H1 (cell line): ENCODE measurements around the gene TEAD3. TPM values are rescaled to one million over a fixed set of nuclear protein-coding genes. Genes with fewer than 3 reads are reported as not detected.

Experiments
- CTCF ChIA-PET: fragments of 300-600 bp; sonication (Branson Sonifier 250); formaldehyde crosslinking; loops from one replicate; lab custom pipeline; 2021; ENCODE audit not compliant: partially characterized antibody; lab: Charles Lee
- POLR2A ChIA-PET: fragments of 300-600 bp; sonication (Branson Sonifier 250); formaldehyde crosslinking; loops from one replicate; lab custom pipeline; 2021; ENCODE audit warnings: inconsistent platforms; ENCODE audit not compliant: partially characterized antibody; lab: Charles Lee
- DNase-seq, 2 experiments: peaks; one replicate each; pipeline versions ENCODE4 v3.0.0 to v3.0.0-alpha.2; 2010 to 2022; ENCODE audit warnings: low spot score in 2 of 2, low read depth in 1 of 2, mixed read lengths in 1 of 2
- FAIRE-seq: peaks from 2 replicates; lab custom pipeline; 2011; peaks lifted over from hg19 to GRCh38; lab: Jason Lieb, UNC
- H2AFZ ChIP-seq: 2 replicates; pipeline ENCODE4 v1.8.1; 2012; ENCODE audit warnings: low read length, inconsistent platforms
- H2AK5ac ChIP-seq: 2 replicates; pipeline ENCODE4 v1.6.1; 2013; ENCODE audit warnings: low read depth, low read length
- H2BK120ac ChIP-seq: replicated peaks from 2 replicates; pipeline ENCODE3; 2013; ENCODE audit warnings: low read depth, low read length, inconsistent platforms
- H2BK12ac ChIP-seq: 2 replicates; pipeline ENCODE4 v1.6.1; 2013; ENCODE audit warnings: low read depth, low read length
- H2BK15ac ChIP-seq: 2 replicates; pipeline ENCODE4 v1.6.1; 2013; ENCODE audit warnings: low read length
- H2BK20ac ChIP-seq: 2 replicates; pipeline ENCODE4 v1.6.1; 2013; ENCODE audit warnings: low read length
- H2BK5ac ChIP-seq: 2 replicates; pipeline ENCODE4 v1.6.1; 2013; ENCODE audit warnings: low read depth, low read length
- H3K14ac ChIP-seq: 2 replicates; pipeline ENCODE4 v1.6.1; 2013; ENCODE audit warnings: inconsistent platforms; ENCODE audit not compliant: insufficient read length
- H3K18ac ChIP-seq: 2 replicates; pipeline ENCODE4 v1.6.1; 2013; ENCODE audit warnings: low read length; ENCODE audit errors: extremely low read depth
- H3K23ac ChIP-seq: 2 replicates; pipeline ENCODE4 v1.6.1; 2013; ENCODE audit warnings: inconsistent platforms; ENCODE audit not compliant: insufficient read length
- H3K23me2 ChIP-seq: 2 replicates; pipeline ENCODE4 v1.6.1; 2013; ENCODE audit warnings: low read depth, low read length
- H3K27ac ChIP-seq: 2 replicates; pipeline ENCODE4 v1.6.1; 2011; ENCODE audit warnings: low read depth, low read length, inconsistent platforms
- H3K27me3 ChIP-seq, 4 experiments: replicated peaks in 1 of 4; 1 replicate in 1 of 4; 2 replicates in 3 of 4; pipeline versions ENCODE4 v1.6.1 to v1.8.1; 2011 to 2013; ENCODE audit warnings: low read length in 3 of 4, mild to moderate bottlenecking in 3 of 4, inconsistent platforms in 2 of 4, mixed read lengths in 2 of 4, moderate library complexity in 1 of 4; ENCODE audit not compliant: control insufficient read depth in 3 of 4, insufficient read depth in 3 of 4; ENCODE audit errors: extremely low read depth in 1 of 4
- H3K36me3 ChIP-seq, 4 experiments: 2 replicates each; pipeline versions ENCODE4 v1.6.1 to v1.8.1; 2011 to 2013; ENCODE audit warnings: mild to moderate bottlenecking in 4 of 4, low read length in 3 of 4, moderate library complexity in 2 of 4, control low read depth in 1 of 4, inconsistent platforms in 1 of 4; ENCODE audit not compliant: insufficient read depth in 4 of 4, control insufficient read depth in 2 of 4
- H3K4ac ChIP-seq: replicated peaks from 2 replicates; pipeline ENCODE3; 2013; ENCODE audit warnings: low read length, low read depth, mixed read lengths, inconsistent platforms; ENCODE audit not compliant: insufficient read length
- H3K4me1 ChIP-seq, 4 experiments: replicated peaks in 1 of 4; 1 replicate in 1 of 4; 2 replicates in 3 of 4; pipeline versions ENCODE4 v1.6.1 to v1.8.1; 2011 to 2013; ENCODE audit warnings: low read length in 3 of 4, inconsistent platforms in 2 of 4, mixed read lengths in 1 of 4; ENCODE audit not compliant: insufficient read depth in 4 of 4, control insufficient read depth in 3 of 4
- H3K4me2 ChIP-seq, 2 experiments: 2 replicates each; pipeline versions ENCODE4 v1.6.1 to v1.8.1; 2011 to 2013; ENCODE audit warnings: low read depth in 2 of 2, low read length in 2 of 2, control low read depth in 1 of 2, inconsistent platforms in 1 of 2, mild to moderate bottlenecking in 1 of 2; ENCODE audit not compliant: insufficient read depth in 1 of 2
- H3K4me3 ChIP-seq, 4 experiments: fragments of 200-600, 300-600 bp in 1 of 4; sonication (generic), shearing (Covaris generic), sonication (Bioruptor Twin) in 1 of 4; 2 replicates each; pipeline versions ENCODE4 v1.5.1 to v1.8.1; 2011 to 2016; ENCODE audit warnings: low read length in 4 of 4, low read depth in 3 of 4, control low read depth in 2 of 4, inconsistent platforms in 2 of 4, mild to moderate bottlenecking in 2 of 4, mixed read lengths in 1 of 4, moderate library complexity in 1 of 4; ENCODE audit not compliant: insufficient read depth in 2 of 4; ENCODE audit errors: extremely low read depth in 1 of 4
- H3K56ac ChIP-seq: replicated peaks from 2 replicates; pipeline ENCODE3; 2013; ENCODE audit warnings: low read depth, mild to moderate bottlenecking, mixed read lengths, low read length, inconsistent platforms; ENCODE audit not compliant: insufficient read length
- H3K79me1 ChIP-seq: 2 replicates; pipeline ENCODE4 v1.6.1; 2013; ENCODE audit warnings: low read depth, low read length, control low read depth
- H3K79me2 ChIP-seq, 2 experiments: 2 replicates each; pipeline versions ENCODE4 v1.6.1 to v1.8.1; 2012 to 2013; ENCODE audit warnings: low read length in 2 of 2, mild to moderate bottlenecking in 2 of 2, inconsistent platforms in 1 of 2; ENCODE audit not compliant: insufficient read depth in 2 of 2, control insufficient read depth in 1 of 2
- H3K9ac ChIP-seq, 4 experiments: replicated peaks in 1 of 4; 1 replicate in 1 of 4; 2 replicates in 3 of 4; pipeline versions ENCODE4 v1.6.1 to v1.8.1; 2011 to 2013; ENCODE audit warnings: low read depth in 3 of 4, low read length in 3 of 4, control low read depth in 2 of 4, mild to moderate bottlenecking in 2 of 4, moderate library complexity in 2 of 4, inconsistent platforms in 1 of 4; ENCODE audit errors: extremely low read depth in 1 of 4
- H3K9me3 ChIP-seq, 2 experiments: 2 replicates each; pipeline versions ENCODE4 v1.6.1 to v1.8.1; 2012 to 2013; ENCODE audit warnings: mild to moderate bottlenecking in 2 of 2, moderate library complexity in 2 of 2, control low read depth in 1 of 2, inconsistent platforms in 1 of 2, low read depth in 1 of 2, low read length in 1 of 2, mixed read lengths in 1 of 2; ENCODE audit not compliant: insufficient read depth in 2 of 2
- H4K20me1 ChIP-seq, 2 experiments: replicated peaks in 1 of 2; 2 replicates each; pipeline versions ENCODE3 to v1.8.1; 2011 to 2013; ENCODE audit warnings: inconsistent platforms in 2 of 2, low read length in 2 of 2, mild to moderate bottlenecking in 1 of 2; ENCODE audit not compliant: insufficient read depth in 2 of 2, control insufficient read depth in 1 of 2
- H4K5ac ChIP-seq: 2 replicates; pipeline ENCODE4 v1.6.1; 2013; ENCODE audit warnings: low read length, low read depth, mixed read lengths, inconsistent platforms; ENCODE audit not compliant: insufficient read length
- H4K8ac ChIP-seq: 2 replicates; pipeline ENCODE4 v1.8.0; 2013; ENCODE audit warnings: mild to moderate bottlenecking, moderate library complexity, low read length, inconsistent platforms; ENCODE audit not compliant: insufficient read depth; ENCODE audit errors: extremely low read depth
- H4K91ac ChIP-seq: replicated peaks from 2 replicates; pipeline ENCODE3; 2013; ENCODE audit warnings: low read length, mixed read lengths, inconsistent platforms; ENCODE audit not compliant: insufficient read length
- HDAC2 ChIP-seq, 2 experiments: fragments of 300-600 bp in 1 of 2; sonication (generic) in 1 of 2; IDR thresholded peaks; 2 replicates each; pipeline ENCODE4 v1.6.1; 2011 to 2012; ENCODE audit warnings: low read depth in 2 of 2, low read length in 2 of 2, mild to moderate bottlenecking in 2 of 2, moderate library complexity in 2 of 2, borderline replicate concordance in 1 of 2, inconsistent platforms in 1 of 2
- SP1 ChIP-seq: IDR thresholded peaks from 2 replicates; pipeline ENCODE4 v1.6.1; 2011; ENCODE audit warnings: low read depth, low read length
- WGBS, 2 experiments: shearing (Covaris generic) in 1 of 2; methylation state at CpG; one replicate each; pipeline versions ENCODE4 v1.1.6 to v1.1.7; 2013 to 2015; ENCODE audit warnings: low lambda C conversion rate in 2 of 2, mixed read lengths in 2 of 2, inconsistent platforms in 1 of 2, low coverage in 1 of 2, missing lambda C conversion rate in 1 of 2; ENCODE audit not compliant: insufficient replicate concordance in 2 of 2, insufficient coverage in 1 of 2, insufficient read length in 1 of 2; ENCODE audit errors: extremely low coverage in 1 of 2, missing lambda C conversion rate in 1 of 2; 5-methylcytosine and 5-hydroxymethylcytosine counted together
- polyA plus RNA-seq, 7 experiments: library from polyadenylated mRNA; depleted of rRNA in 3 of 7; stranded (reverse) in 5 of 7; unstranded in 2 of 7; fragments of >200 nt in 5 of 7; fragments of 200-250 nt in 2 of 7; gene quantifications; 1 replicate in 5 of 7; 2 replicates in 1 of 7; 4 replicates in 1 of 7; pipeline versions ENCODE4 v1.2.1 to v1.2.3, GENCODE V29; 2011 to 2013; ENCODE audit warnings: missing spikeins in 2 of 7, mixed read lengths in 2 of 7
- total RNA-seq: library from RNA; stranded (reverse); fragmentation: NEBNext Ultra II Directional; extraction: Animal tissue kit (Norgen Biotek cat#: 25700); gene quantifications from 2 replicates; pipeline ENCODE4 v1.2.1, GENCODE V29; 2021
- TF ChIP-seq, protein P1 (sequence below): IDR thresholded peaks from 2 replicates; pipeline ENCODE4 v1.6.1; 2011; ENCODE audit warnings: low read depth, mild to moderate bottlenecking, low read length; ENCODE audit not compliant: insufficient read depth

TEAD3 gene
- total and polyA plus RNA-seq, 2 of the 8 experiments (the other 6 are each of a cell fraction or from before 2014, with no cell fraction given) = 20.1 to 28.7 TPM

DNA sequence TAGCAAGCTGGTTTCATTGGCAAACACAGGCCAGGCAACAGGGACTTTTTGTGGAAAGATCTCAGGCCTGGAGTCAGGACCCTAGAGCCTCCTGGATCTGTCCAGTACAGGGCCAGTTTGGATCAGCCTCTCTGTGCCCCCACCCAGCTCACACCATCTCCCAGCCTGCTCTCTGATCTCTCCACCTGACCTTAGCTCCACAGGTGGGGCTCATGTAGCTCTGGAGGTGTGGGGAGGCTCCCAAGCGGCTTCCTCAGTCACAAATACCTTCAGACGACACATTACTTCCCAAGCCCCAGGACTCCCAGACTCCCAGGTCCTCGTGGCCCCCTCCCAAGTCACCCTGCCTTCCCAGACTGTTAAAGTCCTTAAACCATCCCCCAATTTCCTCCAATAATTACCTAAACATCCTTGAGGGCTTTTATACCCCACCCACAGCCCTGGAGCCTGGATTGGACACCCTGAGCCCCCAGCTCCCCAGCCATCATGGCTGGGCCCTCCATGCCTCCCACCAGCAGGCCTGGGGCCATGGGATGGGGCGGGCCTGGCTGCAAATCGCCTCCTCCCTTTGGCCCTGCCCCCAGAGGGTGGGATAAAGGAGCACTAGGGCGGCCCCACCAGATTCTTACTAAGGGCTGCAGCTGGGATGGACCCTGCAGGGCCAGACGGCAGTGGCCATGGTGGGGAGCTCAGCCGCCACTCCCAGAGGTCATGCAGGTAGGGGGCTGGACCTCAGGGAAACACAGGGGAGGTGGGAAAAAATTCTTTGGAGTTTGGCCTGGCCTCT lies 60.6 kb downstream of the TEAD3 start:
- Histone ChIP-seq H3K36me3 (no peaks in the 10 kb centered on the region), H2AFZ (no peak overlapping the region), H4K8ac (no peak overlapping the region), H2BK20ac (no peak overlapping the region), H3K79me2 (no peaks in the 10 kb centered on the region), H2BK120ac (no peak overlapping the region), H4K91ac (no peak overlapping the region), H2BK5ac (no peak overlapping the region), H3K27ac (no peak overlapping the region), H3K9me3 (no peaks in the 10 kb centered on the region), H3K4me3 (no peak overlapping the region), H3K14ac (no peak overlapping the region), H3K18ac (no peak overlapping the region; the same call in 1 of the 2 replicates), H4K20me1 (no peaks in the 10 kb centered on the region), H4K5ac (no peak overlapping the region), H3K23ac (no peak overlapping the region), H3K23me2 (no peaks in the 10 kb centered on the region), H3K9ac (no peak overlapping the region), H3K79me1 (no peaks in the 10 kb centered on the region), H3K4ac (no peak overlapping the region), H3K56ac (no peak overlapping the region), H3K4me2 (no peak overlapping the region), H2AK5ac (no peak overlapping the region), H3K4me1 (peaks cover 0 to 2% (median 0%) of the 10 kb centered on the region in 4 experiments; a peak in 1 of 7 replicates), H2BK12ac (no peak overlapping the region), H2BK15ac (no peak overlapping the region), H3K27me3 (no peaks in the 10 kb centered on the region)
- ChIA-PET POLR2A (interaction anchor here (0.7 to 1.7 kb wide), 5 partner anchors 8 to 117 kb away, joined by 3 to 6 read pairs (median 3); no protein-coding TSS in a partner anchor), CTCF (interaction anchor here (1.0 to 15.8 kb wide), 14 partner anchors 9 to 150 kb away, joined by 3 to 138 read pairs (median 4); partner anchors contain the start of genes DEF6 and PPARD)
- WGBS, 2 experiments = 87% methylated on average over 7 of the region's 8 CpGs; no CpG with 5 or more reads in 1 of the 2 experiments
- TF ChIP-seq SP1 (no peak), HDAC2 (IDR thresholded peaks at IDR 0.05; ENCODE audit: borderline replicate concordance in 1 of 2, low read depth in 2 of 2, low read length in 2 of 2) (no peak)
- TF ChIP-seq, protein P1, sequence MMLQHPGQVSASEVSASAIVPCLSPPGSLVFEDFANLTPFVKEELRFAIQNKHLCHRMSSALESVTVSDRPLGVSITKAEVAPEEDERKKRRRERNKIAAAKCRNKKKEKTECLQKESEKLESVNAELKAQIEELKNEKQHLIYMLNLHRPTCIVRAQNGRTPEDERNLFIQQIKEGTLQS = no peak
- DNase-seq = no peak
- FAIRE-seq = no peak
